Sciatic nerve (tissue), 2 donors: ENCODE data around the gene PER2. TPM values are rescaled to one million over a fixed set of nuclear protein-coding genes. Genes with fewer than 3 reads are reported as not detected.

Source experiments
- ATAC-seq: fragments of 200-7000 bp; cut with Tn5 transposase; one replicate; pipeline ENCODE4 v1.9.1; 2020; ENCODE audit warnings: mild to moderate bottlenecking, moderate library complexity
- DNase-seq: peaks from one replicate; pipeline ENCODE4 v3.0.0-alpha.2; 2020; ENCODE audit warnings: low spot score
- intact Hi-C: fragments of 100-400 bp; cut with DNase I; formaldehyde crosslinking; loops from one replicate; pipeline ENCODE4 v1.14.2; 2022
- total RNA-seq: library from RNA; stranded (reverse); fragmentation: NEBNext Ultra II Directional; extraction: Animal tissue kit (Norgen Biotek cat#: 25700); gene quantifications from one replicate; pipeline ENCODE4 v1.2.1, GENCODE V29; 2021
- donor health status: DM: no; HTN: no; CAD: no.
- donor health status: DM: no; HTN: no; CAD: no.

PER2 gene
- total RNA-seq, 1 donor from 2014 or later = 24.7 TPM

- DNase-seq = peak; percentile 66
- intact Hi-C loops = no loop called here
- no peak for ATAC-seq
Measured at GRCh38 chr2:238290715-238291549, 2.5 kb upstream of the PER2 start.

DNA sequence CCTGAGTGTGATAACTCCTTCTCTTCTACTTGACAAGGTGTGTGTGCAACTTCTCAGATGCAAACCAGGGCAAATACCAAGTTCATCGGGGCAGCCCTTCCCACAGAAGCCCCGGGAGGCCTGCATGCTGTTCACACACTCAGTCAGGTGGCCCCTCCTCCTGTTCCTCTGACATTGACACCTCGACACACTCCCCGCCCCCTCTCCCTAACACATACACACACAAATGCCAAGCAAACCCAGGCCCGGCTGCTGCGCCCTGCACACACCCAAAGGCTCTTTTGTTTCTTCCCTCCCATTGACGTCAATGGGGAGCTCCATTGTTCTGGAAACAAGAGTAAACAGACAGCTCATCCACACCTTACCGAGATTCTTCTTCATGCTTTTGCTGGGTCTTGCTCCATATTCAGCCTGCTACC, 1.7 kb upstream of the PER2 start:
- DNase-seq = peak; percentile 75
- ATAC-seq = no peak

GRCh38 chr2:238289574-238289973, 1.2 kb upstream of the PER2 start:
- intact Hi-C loops = no loop called here
- ATAC-seq (no peak), DNase-seq (peak; percentile 53)

More for the DNA sequence above, 1.7 kb upstream of the PER2 start:
- intact Hi-C loops = no loop called here

DNA sequence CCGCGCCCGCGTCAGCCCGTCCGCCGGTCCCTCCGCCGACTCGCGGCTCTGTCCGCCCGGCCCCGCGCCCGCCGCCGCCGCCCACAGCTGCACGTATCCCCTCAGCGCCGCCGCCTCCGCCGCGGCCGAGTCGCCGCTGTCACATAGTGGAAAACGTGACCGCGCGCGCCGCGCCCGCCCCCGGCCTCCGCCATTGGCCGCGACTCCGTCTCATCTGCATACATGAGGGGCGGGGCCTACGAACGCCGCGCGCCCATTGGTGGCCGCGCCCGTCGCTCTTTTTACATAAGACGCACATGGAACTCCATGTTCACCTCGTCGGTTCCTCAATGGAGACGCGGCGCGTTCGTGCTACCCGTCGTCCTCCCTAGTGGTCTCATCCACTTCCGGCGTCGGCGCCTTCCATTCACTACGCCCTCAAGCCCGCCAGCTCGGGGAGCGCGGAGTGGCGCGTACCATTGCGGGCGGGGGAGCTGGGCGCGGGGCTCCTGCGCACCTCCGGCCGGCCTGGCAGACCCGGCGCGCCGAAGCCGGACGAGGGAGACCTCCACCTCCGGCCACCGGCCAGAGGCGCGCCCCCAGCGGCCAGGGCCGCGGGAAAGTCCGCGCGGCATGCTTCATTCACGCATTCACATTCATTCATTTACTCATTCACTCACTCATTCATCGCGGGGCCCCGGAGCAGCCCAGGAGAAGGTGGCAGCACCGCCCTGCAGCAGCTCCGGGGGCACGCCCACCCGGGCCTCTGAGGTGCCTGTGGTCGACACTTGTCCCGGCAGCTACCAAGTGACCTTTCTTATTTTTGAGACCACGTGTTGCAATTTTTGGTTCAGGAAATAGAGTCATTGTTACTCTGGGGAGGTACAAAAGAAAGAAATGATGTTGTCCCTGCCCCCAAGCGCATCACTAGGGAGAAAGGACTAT, 502 bp upstream of the PER2 start:
- intact Hi-C loops = no loop called here
- DNase-seq = peak; percentile 98
- peak; percentile 88 for ATAC-seq

DNA sequence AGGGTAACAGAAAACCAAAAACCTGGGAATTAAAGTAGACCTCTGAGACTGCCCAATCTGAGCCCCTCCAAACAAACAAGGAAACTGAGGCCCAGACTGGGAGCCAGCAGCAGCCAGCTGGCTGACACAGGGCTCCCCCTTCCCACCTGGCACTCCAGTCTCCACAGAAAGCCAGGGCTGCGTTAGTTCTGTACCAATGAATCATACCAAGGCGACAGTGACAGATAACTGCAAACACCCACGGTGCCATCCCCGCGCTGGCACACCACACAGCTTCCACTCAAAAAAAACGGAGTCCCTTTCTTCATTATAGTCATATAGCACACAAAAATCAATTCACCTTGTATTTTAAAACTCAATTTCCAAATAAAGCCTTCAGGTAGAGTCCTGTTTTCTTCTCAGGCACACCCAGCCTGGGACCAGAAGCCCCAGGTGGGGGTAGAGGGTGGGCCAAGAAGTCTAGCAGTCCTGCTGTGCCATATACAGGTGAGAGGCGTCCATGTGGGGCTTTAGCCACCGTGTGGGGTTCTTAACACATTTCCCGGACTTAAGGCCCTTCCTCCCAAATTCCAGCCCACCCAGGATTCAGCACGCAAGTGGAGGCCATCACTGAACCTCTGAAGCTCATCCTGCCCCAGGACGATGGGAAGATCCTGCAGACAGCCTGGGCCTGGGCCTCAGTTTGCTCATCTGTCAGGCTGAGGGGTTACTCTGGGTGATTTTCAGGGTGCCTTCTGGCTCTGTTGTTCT, 1.2 kb downstream of the PER2 start:
- intact Hi-C loops = no loop called here
- peak; percentile 58 for DNase-seq
- no peak for ATAC-seq

DNA sequence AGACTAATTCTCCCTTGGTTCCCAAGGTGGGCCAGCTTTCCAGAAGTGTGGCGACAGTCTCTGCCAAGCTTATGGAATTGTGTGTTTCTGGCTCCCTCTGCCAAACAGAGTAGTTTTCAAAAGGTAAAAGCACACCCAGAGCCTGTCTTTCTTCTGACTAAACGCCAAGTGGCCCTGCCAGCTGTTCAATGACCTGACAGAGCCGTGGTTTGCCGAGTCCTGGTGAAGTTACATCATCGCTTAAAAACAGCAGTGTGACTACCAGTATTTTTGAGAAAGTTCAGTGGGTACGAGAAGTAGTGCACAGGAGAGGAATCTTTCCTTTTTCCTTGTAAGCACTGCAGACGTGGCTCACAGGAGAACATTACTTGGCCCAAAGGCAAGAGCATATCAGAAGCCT, 1.9 kb downstream of the PER2 start:
- DNase-seq = no peak
- intact Hi-C loops = no loop called here
- peak; percentile 59 for ATAC-seq

DNA sequence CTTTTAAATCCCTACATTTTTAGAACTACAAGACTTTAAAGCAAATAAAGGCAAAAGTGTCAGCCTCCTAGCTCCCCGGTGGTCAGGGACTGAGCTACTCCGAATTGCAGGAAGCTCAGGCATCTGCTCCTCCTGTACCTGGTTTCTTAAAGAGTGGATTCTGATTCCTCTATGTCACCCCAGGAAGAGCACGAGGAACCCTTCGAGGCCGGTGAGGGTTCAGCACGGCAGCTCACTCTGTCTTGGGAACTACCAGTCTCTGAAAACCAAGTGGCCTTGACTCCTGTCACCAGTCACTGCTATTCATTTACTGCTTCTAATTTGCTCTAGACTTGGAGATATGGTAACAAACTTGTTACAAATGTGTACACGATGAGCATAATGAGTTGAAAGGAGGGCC, 2.3 kb downstream of the PER2 start:
- DNase-seq = no peak
- ATAC-seq = no peak
- intact Hi-C loops = no loop called here

DNA sequence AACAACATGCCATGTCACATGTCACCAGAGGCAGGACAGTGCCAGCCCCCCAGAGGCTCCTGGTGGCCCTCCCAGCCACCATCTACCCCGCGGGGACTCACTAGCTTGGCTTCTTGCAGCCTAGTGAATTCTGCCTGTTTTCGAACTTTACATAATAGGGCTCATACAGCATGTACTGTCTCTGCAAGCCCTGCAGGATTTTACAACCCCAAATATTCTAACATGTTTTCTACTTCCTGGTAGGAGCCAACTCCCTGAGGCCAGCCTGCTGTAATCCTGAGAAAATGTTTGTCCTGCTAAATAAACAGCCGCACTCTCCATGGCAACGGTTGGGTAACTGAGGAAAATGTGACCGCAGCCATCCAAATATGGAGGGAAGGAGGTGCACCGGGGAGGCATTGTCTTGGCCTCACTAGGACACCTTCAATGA, 2.7 kb downstream of the PER2 start:
- DNase-seq (peak; percentile 88), ATAC-seq (peak; percentile 81)
- intact Hi-C loops = no loop called here

- intact Hi-C loops = no loop called here
- no peak for DNase-seq
Measured at GRCh38 chr2:238284802-238285515, 3.5 kb downstream of the PER2 start.

DNA sequence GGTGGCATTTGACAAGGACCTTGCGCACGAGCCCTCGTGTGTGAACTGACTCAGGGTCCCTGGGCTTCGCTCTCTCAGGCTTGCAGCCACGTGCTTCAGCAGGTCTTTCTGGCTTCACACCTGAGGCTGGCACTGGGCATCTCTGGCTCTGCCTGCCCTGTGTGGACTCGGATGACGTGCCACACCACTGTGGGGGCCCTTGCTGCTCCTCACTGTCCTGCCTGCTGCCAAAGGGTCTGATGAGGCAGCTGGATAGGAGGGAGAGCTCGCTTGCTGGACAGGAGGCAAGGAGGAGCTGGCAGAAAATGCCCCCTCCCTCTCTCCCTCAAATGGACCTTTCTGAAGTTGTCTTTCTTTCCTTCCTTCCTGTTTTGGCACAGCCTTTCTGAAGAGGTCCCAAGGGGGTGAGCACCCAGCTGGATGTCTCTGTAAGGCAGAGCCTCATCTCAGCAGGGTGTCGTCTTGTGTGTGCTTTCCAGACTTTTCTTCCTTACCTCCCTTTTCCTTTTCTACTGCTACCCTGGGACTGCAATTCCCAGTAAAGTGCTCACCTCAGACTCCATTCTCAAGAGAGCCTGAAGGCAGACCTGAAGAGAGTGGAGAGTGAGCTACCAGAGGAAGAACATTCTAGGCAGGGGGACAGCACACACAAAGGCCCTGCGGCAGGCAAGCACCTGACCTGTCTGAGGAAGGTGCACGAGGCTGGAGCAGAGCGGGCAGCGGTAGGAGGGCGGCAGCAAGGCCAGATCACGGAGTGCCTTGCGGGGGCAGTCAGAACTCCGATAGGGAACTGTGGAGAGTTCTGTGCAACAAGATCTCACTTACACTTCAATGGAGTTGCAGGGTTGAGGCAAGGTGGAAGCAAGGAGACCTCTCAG, 5.3 kb downstream of the PER2 start:
- no peak for DNase-seq
- no peak for ATAC-seq
- intact Hi-C loops = no loop called here

More at GRCh38 chr2:238284802-238285515, 3.5 kb downstream of the PER2 start:
- ATAC-seq = no peak

DNA sequence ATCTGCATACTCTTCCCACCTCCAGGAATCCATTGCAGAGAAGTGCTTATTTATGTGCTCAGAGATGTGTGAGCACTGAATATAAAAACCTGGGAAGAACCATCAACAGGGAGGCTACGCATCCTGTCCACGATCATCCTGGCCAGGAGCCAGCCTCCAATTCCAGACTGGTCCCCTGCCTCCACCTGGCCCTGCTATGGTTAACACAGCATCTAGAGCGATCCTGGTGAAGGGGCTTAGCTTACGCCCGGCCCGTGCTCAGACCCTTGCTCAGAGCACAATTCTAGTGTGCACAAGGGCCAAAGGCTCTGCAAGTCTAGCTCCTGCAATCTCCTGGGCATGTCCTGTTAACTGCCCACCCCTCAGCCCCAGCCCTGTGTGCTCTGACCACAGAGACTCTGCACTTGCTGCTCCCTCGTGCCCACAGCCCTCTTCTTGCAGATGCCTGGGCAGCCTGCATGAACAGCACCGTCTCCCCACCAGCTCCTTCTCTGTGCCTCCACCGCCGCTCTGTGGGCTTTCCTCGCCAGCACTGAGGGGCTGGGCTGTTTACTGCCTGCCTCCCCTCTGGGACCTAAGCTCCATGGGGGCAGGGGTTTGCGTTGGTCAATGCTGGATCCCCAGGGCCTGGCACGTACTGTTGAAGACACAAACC, 6.5 kb downstream of the PER2 start:
- no peak for ATAC-seq
- intact Hi-C loops = no loop called here
- DNase-seq = no peak

DNA sequence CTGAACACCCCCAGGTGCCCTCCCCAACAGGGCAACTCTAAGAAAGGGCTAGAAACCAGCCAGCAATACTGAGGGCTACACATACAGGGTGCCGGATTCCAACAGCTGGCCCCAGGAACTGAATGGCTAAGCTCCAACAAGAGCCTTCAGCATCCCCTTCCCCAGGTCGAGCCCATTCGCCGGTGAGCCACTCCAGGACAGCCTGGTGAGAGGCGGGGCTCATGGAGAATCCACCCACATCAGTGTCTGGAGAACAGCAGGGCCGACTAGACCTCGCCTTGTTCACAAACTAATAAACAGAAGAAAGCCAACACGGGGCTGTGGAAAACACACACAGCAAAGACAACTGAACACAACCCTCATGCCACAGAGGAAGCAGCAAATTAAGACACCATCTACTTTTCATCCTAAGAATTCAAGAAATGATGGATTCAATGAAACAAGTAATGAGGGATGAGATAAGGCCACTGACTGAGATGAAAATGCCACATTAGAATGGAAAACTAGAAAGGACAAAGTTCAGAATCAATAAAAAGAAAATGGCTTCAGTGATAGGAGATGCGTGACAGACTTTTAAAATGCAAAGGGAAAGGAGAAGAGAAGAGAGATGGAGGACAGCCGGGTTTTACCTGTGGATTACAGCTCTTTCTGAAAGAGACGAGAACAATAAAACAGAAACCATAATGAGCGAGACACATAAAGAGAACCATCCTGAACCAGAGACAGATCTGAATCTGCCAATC, 8.2 kb downstream of the PER2 start:
- intact Hi-C loops = no loop called here
- ATAC-seq = no peak
- no peak for DNase-seq

DNA sequence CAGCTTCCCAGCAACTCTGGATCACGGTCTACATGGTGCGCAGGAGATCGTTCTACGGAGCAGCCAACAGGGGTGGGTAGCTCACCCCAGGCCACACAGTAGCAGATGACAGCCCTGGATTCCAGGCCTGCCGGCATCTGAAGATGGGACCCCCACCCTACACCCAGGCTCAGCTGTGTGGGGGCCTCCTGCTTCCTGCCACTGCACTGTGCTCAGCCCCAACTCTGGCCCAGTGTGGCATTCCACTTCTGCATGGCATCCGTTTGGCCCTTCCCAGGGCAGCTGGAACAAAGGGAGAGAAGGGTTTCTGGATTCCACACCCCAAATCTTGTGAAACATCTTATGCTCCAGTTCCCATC, 9.1 kb downstream of the PER2 start:
- no peak for ATAC-seq
- DNase-seq = no peak
- intact Hi-C loops = no loop called here

DNA sequence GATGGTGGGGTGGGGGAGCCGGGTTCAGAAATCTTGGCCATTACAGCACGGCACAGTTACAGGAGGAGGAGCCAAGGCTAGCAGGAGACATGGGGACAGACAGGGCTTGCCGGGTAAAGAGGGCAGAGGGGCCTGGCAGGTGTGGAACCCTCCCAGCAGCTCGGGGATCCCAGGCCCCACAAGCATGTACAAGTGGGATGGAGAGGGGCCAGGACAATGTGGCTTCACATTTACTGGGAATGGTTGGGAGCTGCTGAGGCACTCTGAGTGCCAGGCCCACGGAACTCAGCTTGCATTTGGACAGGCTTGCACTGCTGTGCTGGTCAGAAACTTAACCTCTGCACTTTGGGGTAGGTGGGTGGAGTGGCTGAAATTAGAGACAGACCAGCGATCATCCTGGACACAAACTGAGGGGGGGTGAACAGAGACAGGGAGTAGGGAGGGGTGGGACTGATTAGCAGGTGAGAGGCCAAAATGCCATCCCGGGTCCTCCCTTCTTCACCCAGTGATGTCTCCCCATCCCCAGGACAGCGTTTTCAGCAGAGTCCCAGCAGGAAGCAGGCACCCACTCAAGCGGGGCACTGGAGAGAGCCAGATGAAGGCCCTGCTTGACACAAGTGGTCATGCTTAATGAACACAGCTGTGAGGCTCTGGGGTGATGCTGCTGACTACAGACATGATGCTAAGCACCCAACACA, 9.6 kb downstream of the PER2 start:
- intact Hi-C loops = no loop called here
- ATAC-seq = peak; percentile 13

DNA sequence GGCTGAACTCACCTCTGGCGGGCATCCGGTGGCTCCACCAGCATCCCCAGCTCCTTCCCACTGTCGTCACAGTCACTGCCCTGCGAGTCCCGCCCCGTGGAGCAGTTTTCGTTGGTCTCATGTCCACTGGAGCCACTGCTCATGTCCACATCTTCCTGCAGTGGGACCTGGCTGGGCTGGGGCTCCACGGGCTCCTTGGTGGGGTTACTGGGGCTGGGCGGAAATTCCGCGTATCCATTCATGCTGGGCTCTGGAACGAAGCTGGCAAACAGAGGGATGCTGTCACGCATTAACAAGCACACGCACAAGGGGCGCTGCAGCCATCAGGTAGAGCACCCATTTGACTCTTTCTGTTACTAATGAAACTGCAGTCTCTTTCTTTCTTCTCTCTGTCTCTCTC, 10.7 kb downstream of the PER2 start:
- no peak for DNase-seq
- no peak for ATAC-seq
- intact Hi-C loops = no loop called here

More for the DNA sequence above, 9.6 kb downstream of the PER2 start:
- no peak for DNase-seq
